NK-92 (cell line): ENCODE results near the gene ERO1B.
"Not testable (repeated sequence)": the region's sequence is repeated elsewhere in the genome, so short reads cannot be mapped to it uniquely, and the experiment has no call there.

Source experiments
- DNase-seq: peaks from one replicate; lab custom pipeline; 2025; ENCODE audit not compliant: unreplicated experiment; lab: John Stamatoyannopoulos, UW

The ERO1B gene

GRCh38 chr1:236188084-236188483 lies 93.7 kb downstream of the ERO1B start:
- not testable (repeated sequence) for DNase-seq

GRCh38 chr1:236186471-236186870 lies 95.3 kb downstream of the ERO1B start:
- DNase-seq = not testable (repeated sequence)

GRCh38 chr1:236185687-236186086 lies 96.1 kb downstream of the ERO1B start:
- DNase-seq = no peak

GRCh38 chr1:236181059-236181458 lies 100.7 kb downstream of the ERO1B start:
- no peak for DNase-seq

- no peak for DNase-seq
These were observed 102.1 kb downstream of the ERO1B start for GRCh38 chr1:236179634-236180033.

- DNase-seq = no peak
These were observed 105.1 kb downstream of the ERO1B start for GRCh38 chr1:236176337-236177336.

- DNase-seq = no peak
These were observed 106.0 kb downstream of the ERO1B start for GRCh38 chr1:236175642-236176336.

GRCh38 chr1:236173174-236173767 lies 108.5 kb downstream of the ERO1B start:
- DNase-seq = no peak

GRCh38 chr1:236172041-236172579 lies 109.6 kb downstream of the ERO1B start:
- DNase-seq = no peak

- no peak for DNase-seq
These were observed 112.9 kb downstream of the ERO1B start for GRCh38 chr1:236168716-236169429.

GRCh38 chr1:236167578-236167977 lies 114.2 kb downstream of the ERO1B start:
- no peak for DNase-seq

- no peak for DNase-seq
These were observed 114.6 kb downstream of the ERO1B start for GRCh38 chr1:236167154-236167553.

GRCh38 chr1:236166041-236166440 lies 115.7 kb downstream of the ERO1B start:
- DNase-seq = no peak
